Left renal pelvis (tissue), 4 donors: ENCODE results near the gene SCN8A. TPM values are rescaled to one million over a fixed set of nuclear protein-coding genes. Genes with fewer than 3 reads are reported as not detected.
"Not testable (repeated sequence)": the region's sequence is repeated elsewhere in the genome, so short reads cannot be mapped to it uniquely, and the experiment has no call there.

ENCODE experiments used
- DNase-seq, 4 donors: peaks; one replicate each; pipeline ENCODE4 v3.0.0-alpha.2; 2013; ENCODE audit warnings: low read depth in 4 of 4, low spot score in 3 of 4
- polyA plus RNA-seq, 4 donors: library from polyadenylated mRNA; unstranded; fragments of 120-200 nt; gene quantifications; one replicate each; pipeline ENCODE4 v1.2.1, GENCODE V29; 2013; ENCODE audit not compliant: insufficient read length in 4 of 4

The SCN8A gene
- 1 to 10 TPM; 1.6 to 2.9 (median 2.4) TPM for polyA plus RNA-seq

- peak in 2 of 4 donors; percentile 39 to 42 for DNase-seq
These were observed at the start of gene SCN8A for GRCh38 chr12:51591016-51591901. Gene SCN8A, plus strand, starts transcription at chr12:51591233. Its CDS starts 71,585 bp downstream, at chr12:51662818.

DNA sequence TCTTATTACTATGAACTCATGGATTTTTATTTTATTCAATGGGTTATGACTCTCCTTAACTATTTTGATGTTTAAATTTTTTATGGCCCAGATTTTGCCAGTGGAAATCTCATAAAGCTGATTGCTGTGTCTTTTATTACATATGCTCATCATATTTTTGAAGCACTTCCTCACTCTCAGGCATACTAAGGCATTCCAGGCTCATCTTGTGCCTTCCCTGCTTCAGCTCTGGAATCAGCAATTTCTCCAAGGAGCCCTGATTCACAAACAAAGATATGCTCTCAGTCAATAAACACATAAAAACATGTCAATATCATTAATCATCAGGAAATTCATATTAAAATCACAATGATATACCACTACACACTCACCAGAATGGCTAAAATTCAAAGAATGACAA is 44.9 kb upstream of the SCN8A start:
- DNase-seq, result no peak

DNA sequence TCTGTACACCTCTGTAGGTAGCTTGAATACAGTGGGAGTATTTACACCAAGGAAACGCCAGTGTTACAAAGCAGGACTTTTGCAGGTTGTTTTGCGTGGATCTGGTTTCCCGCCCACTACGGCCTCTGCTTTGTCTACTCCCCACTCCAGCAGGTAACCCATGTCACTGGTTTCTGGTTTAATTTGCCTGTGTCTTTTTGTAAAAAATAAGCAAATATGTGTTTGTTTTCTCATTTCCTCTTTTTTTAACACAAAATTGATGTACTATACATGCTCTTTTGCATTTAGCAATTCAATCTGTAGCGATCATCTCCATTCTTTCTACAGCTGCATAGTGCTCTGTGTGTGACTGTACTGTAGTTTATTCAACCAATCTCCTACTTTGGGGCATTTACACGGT is 43.4 kb upstream of the SCN8A start:
- no peak for DNase-seq

DNA sequence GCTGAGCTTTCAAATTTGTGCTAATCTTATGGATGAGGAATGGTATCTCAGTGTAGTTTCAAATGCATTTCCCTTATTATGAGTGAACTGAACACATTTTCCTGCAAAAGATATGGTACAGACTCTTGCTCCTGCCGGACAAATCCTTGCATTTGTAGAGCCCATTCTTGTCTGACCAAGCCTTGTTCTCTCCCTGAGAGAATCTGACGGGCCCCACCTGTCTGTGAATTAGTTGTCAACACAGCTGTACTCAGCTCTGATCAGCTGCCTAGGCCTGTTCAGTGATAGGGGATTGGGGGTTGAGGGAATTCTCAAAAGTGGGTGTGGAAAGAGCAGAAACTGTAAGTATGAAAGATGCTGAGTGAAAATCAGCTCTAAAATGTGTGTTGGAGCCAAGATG is 42.8 kb upstream of the SCN8A start:
- no peak for DNase-seq

DNA sequence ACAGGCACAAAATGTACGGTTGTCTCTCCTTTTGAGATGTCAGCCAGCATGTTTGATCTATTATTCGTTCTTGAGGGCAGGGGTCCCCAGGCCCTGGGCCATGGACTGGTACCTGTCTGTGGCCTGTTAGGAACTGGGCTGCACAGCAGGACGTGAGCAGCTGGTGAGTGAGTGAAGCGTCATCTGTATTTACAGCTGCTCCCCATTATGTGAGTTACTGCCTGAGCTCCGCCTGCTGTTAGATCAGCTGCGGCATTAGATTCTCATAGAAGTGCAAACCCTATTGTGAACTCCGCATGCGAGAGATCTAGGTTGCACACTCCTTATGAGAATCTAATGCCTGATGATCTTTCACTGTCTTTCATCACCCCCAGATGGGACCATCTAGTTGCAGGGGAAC is 41.4 kb upstream of the SCN8A start:
- no peak for DNase-seq

DNA sequence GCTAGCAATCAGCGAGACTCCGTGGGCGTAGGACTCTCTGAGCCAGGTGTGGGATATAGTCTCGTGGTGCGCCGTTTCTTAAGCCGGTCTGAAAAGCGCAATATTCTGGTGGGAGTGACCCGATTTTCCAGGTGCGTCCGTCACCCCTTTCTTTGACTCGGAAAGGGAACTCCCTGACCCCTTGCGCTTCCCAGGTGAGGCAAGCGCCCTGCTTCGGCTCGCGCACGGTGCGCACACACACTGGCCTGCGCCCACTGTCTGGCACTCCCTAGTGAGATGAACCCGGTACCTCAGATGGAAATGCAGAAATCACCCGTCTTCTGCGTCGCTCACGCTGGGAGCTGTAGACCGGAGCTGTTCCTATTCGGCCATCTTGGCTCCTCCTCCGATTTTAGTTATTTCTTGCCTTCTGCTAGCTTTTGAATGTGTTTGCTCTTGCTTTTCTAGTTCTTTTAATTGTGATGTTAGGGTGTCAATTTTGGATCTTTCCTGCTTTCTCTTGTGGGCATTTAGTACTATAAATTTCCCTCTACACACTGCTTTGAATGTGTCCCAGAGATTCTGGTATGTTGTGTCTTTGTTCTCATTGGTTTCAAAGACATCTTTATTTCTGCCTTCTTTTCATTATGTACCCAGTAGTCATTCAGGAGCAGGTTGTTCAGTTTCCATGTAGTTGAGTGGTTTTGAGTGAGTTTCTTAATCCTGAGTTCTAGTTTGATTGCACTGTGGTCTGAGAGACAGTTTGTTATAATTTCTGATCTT is 22.6 kb upstream of the SCN8A start:
- not testable (repeated sequence) for DNase-seq

GRCh38 chr12:51579321-51579850 is 11.6 kb upstream of the SCN8A start:
- no peak for DNase-seq

DNA sequence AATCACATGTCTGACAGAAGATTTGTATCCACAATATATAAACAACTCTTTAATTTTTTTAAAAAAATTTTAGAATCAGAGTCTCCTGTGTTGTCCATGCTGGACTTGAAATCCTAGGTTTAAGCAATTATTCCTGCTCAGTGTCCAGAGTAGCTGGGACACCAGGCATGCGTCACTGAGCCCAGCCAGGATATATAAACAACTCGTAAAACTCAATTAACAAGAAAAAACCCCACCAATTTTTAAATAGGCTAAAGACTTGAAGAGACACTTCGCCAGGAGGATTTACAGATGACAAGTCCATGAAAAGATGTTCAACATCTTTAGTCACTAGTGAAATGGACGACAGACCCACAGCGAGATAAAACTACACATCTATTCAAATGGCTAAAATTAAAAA is 2.0 kb upstream of the SCN8A start:
- DNase-seq, result no peak

DNA sequence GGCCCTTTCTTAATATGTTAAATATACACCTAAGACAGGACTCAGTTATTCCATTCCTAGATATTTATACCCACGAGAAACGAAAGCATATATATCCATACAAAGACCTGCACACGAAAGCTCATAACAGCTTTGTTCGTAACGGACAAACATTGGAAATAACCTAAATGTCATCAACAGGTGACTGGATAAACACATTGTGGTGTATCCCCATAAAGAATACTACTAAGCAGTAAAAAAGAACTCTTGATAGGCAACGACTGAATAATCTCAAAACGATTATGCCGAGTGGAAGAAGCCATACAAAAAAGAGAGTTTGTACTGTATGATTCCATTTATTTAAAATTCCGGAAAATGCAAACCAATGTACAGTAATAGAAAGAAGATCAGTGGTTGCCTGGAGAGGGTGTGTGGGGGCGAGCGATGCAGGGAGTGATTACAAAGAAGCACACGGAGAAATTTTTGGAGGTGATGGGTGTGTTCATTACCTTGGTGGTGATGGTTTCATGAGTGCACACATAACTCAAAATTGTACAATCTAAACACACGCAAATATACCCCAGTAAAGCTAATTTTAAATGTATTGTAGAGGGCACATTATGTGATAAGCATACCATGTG is 1.4 kb upstream of the SCN8A start:
- DNase-seq, result no peak

DNA sequence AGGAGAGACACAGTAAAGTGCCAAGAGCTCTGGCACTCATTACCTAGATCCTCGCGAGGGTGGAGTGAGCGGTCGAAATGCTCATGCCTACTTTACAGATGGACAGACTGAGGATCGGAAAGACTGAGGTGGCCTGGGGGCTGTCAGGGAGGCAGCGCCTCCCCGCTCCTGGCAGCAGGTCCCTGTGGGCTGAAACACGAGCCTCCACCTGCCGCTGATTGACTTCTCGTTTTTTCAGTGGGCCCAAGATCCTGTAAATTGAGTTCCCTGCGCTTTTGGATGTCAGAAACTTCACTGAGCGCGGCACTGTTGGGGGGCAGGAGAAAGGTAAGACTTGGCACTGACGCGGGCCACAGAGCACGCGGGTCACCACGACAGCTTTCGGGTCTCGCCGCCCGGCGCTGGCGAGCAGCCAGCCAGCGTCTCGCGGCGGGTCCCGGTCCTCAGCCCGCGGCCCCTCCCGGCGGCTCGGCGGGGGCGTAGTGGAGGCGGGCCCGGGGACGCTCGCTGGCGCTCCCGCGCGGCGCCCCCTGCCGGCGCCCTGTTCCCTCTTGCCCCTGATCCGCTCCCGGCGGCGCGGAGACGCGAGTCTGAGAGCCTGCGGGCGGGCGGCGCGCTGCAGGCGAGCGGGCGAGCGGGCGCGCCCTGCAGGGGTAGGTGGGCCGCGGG is 552 bp upstream of the SCN8A start:
- DNase-seq, result peak in 3 of 4 donors; percentile 64 to 75 (median 67)

- no peak for DNase-seq
These were observed 1.1 kb downstream of the SCN8A start for GRCh38 chr12:51592034-51592705.

DNA sequence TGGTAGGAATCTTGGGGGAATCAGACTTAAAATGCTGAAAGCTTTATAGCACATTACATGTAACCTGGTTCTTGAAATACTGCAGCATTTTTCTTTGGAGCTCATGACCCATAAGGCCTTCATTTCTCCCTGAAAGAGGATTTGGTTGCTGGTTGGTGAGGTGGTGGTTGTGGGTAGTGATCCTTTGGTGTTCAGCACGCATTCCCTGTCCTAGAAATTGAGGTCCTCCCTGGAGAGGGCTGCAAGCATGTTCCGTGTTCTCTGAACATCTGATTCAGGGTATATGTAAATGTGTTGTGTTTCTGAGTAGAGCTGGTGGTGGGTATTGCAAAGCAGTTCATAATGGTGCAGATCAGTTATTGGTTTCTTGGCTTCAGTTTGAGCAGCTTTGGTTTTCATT is 2.0 kb downstream of the SCN8A start:
- no peak for DNase-seq

GRCh38 chr12:51593539-51593938 is 2.5 kb downstream of the SCN8A start:
- DNase-seq, result peak in 2 of 4 donors; percentile 32 to 42

DNA sequence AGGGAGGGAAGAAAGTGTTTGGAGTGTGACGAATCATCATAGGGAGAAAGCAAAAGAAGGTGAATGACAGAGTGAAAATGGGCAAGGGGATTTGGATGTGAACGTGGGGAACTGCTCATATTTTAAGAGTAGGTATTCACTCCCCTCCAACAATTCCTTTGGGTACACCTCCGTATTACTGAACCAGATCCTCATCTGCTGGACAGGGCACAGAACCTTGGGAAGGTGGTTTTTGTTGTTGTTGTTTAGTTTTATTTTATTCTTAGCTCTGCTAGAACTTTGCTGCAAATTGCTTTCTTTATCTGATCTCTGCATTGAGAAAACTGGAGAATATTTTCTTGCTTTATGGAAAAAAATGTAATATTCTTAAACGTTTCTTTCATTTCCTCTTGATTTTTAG is 7.1 kb downstream of the SCN8A start:
- no peak for DNase-seq

DNA sequence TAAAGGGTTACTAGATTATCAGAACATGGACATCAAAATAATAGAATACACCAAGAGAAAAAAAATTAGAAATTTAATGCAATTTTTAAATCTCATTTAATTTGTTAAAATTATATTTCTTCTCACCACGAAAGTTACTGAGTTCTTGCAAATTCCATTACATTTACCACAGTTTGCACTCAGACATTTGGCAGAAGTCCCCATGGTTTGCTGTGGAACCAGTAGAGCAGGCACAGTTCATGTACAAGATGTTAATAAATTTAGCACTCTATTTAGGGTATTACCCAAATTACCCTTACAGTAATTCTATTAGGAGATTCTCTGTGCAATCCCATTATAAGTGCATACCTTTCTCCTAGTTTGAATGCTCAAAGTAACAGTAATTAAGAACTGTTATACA is 9.7 kb downstream of the SCN8A start:
- DNase-seq, result no peak

- DNase-seq, result no peak
These were observed 10.2 kb downstream of the SCN8A start for GRCh38 chr12:51601241-51601640.

DNA sequence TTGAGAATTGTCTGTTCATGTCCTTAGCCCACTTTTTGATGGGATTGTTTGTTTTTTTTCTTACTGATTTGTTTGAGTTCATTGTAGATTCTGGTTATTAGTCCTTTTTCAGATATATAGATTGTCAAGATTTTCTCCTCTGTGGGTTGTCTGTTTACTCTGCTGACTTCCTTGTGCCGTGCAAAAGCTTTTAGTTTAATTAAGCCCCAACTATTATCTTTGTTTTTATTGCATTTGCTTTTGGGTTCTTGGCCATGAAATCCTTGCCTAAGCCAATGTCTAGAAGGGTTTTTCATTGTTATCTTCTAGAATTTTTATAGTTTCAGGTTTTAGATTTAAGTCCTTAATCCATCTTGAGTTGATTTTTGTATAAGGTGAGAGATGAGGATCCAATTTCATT is 14.9 kb downstream of the SCN8A start:
- DNase-seq, result not testable (repeated sequence)

DNA sequence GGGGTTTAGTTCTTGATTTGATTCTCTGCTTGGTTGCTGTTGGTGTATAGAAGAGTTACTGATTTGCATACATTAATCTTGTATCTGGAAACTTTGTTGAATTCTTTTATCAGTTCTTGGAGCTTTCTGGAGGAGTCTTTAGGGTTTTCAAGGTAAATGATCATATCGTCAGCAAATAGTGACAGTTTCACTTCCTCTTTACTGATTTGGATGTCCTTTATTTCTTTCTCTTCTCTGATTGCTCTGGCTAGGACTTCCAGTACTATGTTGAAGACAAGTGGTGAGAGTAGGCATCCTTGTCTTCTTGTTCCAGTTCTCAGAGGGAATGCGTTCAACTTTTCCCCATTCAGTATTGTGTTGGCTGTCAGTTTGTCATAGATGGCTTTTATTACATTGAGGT is 16.2 kb downstream of the SCN8A start:
- DNase-seq, result not testable (repeated sequence)

- no peak for DNase-seq
These were observed 29.4 kb downstream of the SCN8A start for GRCh38 chr12:51620448-51620847.
